ENCODE data around the gene RASSF4. TPM values are rescaled to one million over a fixed set of nuclear protein-coding genes. Genes with fewer than 3 reads are reported as not detected.

Gene RASSF4
- total and polyA plus RNA-seq, 2 donors (not counting 3 experiments of a cell fraction or from before 2014, with no cell fraction given): 7.6 to 8.2 TPM

DNA sequence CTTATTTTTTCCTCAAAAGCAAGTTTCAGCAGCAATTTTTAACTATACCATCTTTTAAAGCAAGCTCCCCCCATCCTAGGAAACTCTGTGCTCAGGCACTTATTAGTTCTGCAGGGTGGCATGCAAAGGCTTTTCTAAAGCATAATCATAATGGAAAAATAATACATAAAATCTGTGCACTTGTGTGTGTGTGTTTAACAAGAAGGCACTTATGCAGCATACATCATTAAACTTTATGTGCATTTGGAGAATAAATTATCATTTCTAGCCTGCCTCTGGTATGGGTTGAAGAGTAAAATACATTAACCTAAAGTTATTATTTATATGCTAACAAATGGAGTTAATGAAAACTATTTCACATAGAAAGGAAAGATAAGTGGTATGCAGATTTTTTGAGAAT is 5.6 kb upstream of the RASSF4 start:
- H3K4me1 ChIP-seq (ENCODE audit: control insufficient read depth, extremely low read depth, insufficient read depth, low read length): peaks cover 7% of the 10 kb centered on the region
- CTCF ChIA-PET: interaction anchor here (1.6 to 1.9 kb wide), 2 partner anchors 9 to 21 kb away, joined by 5 read pairs; no protein-coding TSS in a partner anchor
- no peak overlapping the region for H3K27ac ChIP-seq (ENCODE audit: insufficient read depth, low read depth, low read length)
- DNase-seq (ENCODE audit: low read depth, low spot score): no peak
- H3K4me3 ChIP-seq (replicated peaks in 1 of 3; ENCODE audit: insufficient read depth in 1 of 3, low read depth in 1 of 3, low read length in 3 of 3): no peak overlapping the region
- no peak for TF ChIP-seq EZH2 (IDR thresholded peaks at IDR 0.05; ENCODE audit: borderline replicate concordance, low read depth, low read length, severe bottlenecking)
- no peak for TF ChIP-seq FOS (IDR thresholded peaks at IDR 0.05; ENCODE audit: borderline replicate concordance, insufficient read depth, low read length)
- no peak for TF ChIP-seq MYC (IDR thresholded peaks at IDR 0.05; ENCODE audit: low read depth, low read length)
- no peak for TF ChIP-seq GATA2 (IDR thresholded peaks at IDR 0.05; ENCODE audit: insufficient read depth, insufficient read length, low read depth, low read length)
- TF ChIP-seq, protein P1, sequence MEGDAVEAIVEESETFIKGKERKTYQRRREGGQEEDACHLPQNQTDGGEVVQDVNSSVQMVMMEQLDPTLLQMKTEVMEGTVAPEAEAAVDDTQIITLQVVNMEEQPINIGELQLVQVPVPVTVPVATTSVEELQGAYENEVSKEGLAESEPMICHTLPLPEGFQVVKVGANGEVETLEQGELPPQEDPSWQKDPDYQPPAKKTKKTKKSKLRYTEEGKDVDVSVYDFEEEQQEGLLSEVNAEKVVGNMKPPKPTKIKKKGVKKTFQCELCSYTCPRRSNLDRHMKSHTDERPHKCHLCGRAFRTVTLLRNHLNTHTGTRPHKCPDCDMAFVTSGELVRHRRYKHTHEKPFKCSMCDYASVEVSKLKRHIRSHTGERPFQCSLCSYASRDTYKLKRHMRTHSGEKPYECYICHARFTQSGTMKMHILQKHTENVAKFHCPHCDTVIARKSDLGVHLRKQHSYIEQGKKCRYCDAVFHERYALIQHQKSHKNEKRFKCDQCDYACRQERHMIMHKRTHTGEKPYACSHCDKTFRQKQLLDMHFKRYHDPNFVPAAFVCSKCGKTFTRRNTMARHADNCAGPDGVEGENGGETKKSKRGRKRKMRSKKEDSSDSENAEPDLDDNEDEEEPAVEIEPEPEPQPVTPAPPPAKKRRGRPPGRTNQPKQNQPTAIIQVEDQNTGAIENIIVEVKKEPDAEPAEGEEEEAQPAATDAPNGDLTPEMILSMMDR (IDR thresholded peaks at IDR 0.05; ENCODE audit: extremely low read depth in 1 of 2, insufficient read depth in 1 of 2, low read depth in 1 of 2, low read length in 2 of 2): no peak
- TF ChIP-seq, protein P2, sequence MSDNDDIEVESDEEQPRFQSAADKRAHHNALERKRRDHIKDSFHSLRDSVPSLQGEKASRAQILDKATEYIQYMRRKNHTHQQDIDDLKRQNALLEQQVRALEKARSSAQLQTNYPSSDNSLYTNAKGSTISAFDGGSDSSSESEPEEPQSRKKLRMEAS (IDR thresholded peaks at IDR 0.05; ENCODE audit: insufficient read depth, insufficient read length): no peak
- no peak for TF ChIP-seq JUN (IDR thresholded peaks at IDR 0.05; ENCODE audit: borderline replicate concordance, insufficient read depth, insufficient read length, low read depth)
- TF ChIP-seq POLR2AphosphoS5 (IDR thresholded peaks at IDR 0.05; ENCODE audit: insufficient read depth, low read depth, low read length): no peak
- no peak for TF ChIP-seq POLR2A (IDR thresholded peaks at IDR 0.05; ENCODE audit: low read depth, low read length)
- no peak overlapping the region for H3K9ac ChIP-seq (replicated peaks; ENCODE audit: extremely low read depth, insufficient read depth, low read length)
- no peaks in the 10 kb centered on the region for H3K36me3 ChIP-seq (ENCODE audit: control insufficient read depth in 2 of 2, extremely low read depth in 1 of 2, insufficient read depth in 2 of 2, low read length in 2 of 2)
- H3K9me3 ChIP-seq (replicated peaks; ENCODE audit: control insufficient read depth, insufficient read depth, low read length): no peaks in the 10 kb centered on the region
- dilution Hi-C loops (cut with MboI; ENCODE audit: extremely low pct_ligation_motif_present, low sequenced_read_pairs) (no loop called here), intact Hi-C loops (cut with micrococcal nuclease) (no loop called here)
- FAIRE-seq: no peak
- no peaks in the 10 kb centered on the region for H4K20me1 ChIP-seq (replicated peaks; ENCODE audit: control insufficient read depth, extremely low read depth, insufficient read depth, low read length)
- no peaks in the 10 kb centered on the region for H3K27me3 ChIP-seq (ENCODE audit: control insufficient read depth in 2 of 2, insufficient read depth in 2 of 2, low read length in 2 of 2)
- POLR2A ChIA-PET: no interaction called here
- no TSS peak for BruUV-seq (replicated peaks)
- no peaks in the 10 kb centered on the region for H3K9me1 ChIP-seq (replicated peaks; ENCODE audit: control insufficient read depth, extremely low read depth, insufficient read depth, low read length)
- no peak overlapping the region for H2AFZ ChIP-seq (ENCODE audit: low read depth, low read length)
- H3K4me2 ChIP-seq (ENCODE audit: insufficient read depth, low read length): no peak overlapping the region
- no peaks in the 10 kb centered on the region for H3K79me2 ChIP-seq (ENCODE audit: control insufficient read depth, insufficient read depth, low read length)
